Activated CD4-positive, CD25-positive, alpha-beta regulatory T cell treated with anti-CD3 and anti-CD28 coated beads, Interleukin-2, amount 50 U/mL, for 24 hours (primary cell): ENCODE measurements around the gene ZFAND3.

Source experiments
- ATAC-seq, 2 donors: fragments of 150-1000 bp; cut with Tn5 transposase; one replicate each; pipeline ENCODE4 v1.10.0; 2021; ENCODE audit warnings: mild to moderate bottlenecking in 1 of 2, moderate library complexity in 1 of 2

The ZFAND3 gene

DNA sequence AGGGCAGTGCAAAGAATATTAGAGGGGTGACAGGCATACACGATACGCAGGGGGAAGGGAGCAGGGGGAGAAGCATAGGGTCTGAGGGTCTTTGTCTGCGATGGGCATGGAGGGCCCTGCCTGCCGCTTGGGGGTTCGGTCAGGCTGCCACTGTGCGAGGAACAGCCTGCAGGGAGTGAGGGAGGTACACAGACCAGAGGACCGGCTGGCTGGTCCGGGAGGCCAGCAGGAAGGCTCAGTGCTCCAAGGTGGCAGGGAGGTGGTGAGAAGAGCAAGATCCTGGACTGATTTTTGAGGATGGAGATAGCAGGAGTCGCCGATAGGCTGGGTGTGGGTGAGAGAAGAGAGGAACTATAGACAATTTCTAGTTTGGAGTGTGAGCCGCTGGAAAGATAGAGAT is 338.4 kb downstream of the ZFAND3 start:
- no peak for ATAC-seq

DNA sequence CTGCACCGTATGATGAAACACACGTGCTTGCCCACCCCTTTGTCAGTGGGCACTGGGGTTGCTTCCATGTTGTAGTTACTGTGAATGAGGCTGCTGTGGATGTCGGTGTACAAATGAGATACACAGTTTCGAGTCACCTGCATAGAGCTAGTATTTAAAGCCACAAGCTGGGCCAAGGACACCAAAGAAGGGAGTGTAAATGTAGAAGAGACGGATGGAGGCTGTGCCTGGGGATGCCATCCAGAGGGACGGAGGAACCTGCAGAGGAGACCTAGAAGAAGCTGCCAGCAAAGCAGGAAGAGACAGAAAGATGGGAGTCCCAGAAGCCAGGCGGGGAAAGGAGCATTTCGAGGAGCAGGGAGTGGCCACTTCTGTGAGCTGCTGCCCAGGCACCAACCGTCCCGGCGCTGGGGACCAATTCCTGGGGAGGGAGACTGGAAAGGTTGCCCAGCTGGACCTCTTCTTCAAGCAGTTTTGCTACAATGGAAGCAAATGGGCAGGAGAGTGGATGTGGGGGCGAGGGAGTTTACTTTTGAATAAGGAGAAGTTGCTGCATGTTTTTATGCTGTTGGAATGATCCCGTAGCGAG is 339.3 kb downstream of the ZFAND3 start:
- ATAC-seq: no peak

DNA sequence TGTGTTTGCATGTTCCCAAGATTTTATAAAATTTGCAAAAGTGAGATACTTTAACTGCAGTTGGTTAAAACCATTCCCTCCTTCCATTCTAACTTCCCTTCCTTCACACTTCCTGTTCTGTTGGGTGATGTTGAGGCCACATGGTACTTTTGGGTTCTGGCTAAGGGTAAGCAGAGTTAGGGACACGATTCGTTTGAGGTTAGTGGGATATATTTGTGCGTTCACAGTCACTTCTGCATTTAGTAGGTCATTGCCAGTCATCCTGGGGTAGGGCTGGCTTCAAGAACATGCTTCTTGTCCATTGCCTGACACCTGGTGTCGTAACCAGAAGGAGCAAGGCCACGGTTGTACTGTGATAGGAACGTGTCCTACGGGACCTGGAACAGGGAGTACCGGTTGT is 340.1 kb downstream of the ZFAND3 start:
- ATAC-seq: no peak

DNA sequence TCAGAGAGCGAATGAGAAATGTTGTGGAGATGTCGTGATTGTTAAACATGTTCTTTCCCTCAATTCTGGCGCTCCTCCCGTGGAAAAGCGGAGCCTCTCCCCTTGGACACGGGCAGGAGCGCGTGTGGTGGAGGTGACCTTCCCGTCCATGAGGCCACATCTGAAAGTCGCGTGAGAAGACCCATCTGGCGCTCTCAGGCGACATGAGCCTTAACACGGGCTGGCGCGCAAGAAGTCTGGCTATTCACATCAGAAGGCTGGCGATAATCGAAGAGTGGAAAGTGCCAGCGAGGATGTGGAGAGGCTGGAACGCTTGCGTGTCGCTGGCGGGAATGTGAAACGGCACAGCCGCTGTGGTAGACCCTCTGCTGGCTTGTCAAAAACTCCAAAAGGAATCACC is 341.3 kb downstream of the ZFAND3 start:
- no peak for ATAC-seq

DNA sequence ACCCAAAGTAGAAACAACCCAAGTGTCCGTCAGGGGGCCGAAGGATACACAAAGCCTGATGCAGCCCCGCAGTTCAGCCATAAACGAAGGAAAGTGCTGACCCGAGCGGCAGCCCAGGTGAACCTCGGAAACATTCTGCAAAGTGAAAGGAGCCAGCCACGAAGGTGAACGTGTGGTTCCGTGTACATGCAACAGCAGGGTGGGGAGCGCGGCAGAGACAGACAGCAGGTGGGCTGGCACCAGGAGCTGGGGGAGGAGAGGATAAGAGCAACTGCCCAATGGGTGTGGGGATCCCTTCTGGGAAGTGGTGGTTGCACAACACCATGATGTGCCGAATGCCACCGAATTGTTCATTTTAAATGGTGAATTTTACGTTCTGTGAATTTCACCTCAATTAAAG is 341.8 kb downstream of the ZFAND3 start:
- ATAC-seq: no peak

DNA sequence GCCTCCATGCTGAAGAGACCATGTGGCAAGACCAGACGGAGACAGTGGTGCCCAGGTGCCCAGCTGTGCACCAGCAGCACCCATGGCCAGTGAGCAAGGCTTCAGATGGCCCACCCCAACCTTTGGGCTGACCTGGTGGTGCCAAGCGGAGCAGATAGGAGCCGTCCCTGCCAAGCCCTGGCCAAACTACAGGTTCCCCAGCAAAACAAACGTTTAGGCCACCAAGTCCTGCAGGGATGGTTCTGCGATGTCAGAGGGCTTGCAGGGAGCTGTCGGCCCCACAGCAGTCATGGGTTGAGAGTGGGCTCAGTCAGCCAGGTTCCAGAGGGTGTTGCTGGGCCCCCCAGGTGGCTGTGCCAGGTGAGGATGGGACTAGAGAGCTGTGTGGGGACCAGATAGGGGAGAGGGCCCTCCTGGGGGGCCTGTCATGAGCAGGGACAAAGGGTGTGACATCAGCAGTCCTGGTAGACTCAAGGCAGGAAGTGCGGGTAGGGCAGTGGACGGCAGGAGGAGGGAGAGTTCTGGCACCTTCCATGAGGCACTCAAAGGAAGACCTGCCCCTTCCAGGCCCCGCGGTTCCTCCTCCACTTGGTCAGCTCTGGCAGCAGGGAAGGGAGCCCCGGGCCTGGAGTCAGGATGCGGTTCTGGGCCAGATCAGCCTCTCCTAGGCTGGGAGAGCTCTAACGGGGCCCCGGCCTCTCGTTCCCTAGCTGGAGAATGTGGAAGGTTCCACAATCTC is 342.4 kb downstream of the ZFAND3 start:
- no peak for ATAC-seq

DNA sequence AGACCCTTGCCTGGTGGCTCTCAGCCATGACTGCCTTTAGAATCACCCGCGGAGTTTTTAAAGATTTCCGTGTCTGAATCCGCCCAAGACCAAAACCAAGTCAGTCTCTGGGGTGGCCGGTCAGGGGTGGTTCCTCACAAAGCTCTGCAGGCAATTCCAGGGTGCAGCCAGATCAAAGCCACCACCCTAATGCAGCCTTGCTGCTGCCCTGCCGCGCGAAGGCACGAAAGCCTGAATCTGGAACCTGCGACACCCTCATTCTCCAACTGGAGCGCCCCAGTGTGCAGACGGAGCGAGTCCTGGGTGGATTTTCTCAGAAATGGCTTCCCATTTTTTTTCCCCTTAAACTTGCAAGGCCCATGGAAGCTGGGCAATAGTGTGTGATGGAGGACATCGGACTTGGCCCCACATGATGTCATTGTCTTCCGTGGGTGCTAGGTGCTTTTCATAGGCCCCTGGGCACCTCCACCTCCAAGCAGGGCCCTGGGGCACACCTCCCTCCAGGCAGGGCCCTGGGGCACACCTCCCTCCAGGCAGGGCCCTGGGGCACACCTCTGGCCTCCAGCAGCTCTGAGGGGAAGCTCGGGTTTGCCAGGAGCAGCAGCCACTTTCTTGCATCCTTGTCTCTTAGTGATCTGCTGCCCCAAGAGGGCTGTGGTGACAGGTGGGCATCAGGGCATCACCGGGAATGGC is 343.1 kb downstream of the ZFAND3 start:
- ATAC-seq: no peak

DNA sequence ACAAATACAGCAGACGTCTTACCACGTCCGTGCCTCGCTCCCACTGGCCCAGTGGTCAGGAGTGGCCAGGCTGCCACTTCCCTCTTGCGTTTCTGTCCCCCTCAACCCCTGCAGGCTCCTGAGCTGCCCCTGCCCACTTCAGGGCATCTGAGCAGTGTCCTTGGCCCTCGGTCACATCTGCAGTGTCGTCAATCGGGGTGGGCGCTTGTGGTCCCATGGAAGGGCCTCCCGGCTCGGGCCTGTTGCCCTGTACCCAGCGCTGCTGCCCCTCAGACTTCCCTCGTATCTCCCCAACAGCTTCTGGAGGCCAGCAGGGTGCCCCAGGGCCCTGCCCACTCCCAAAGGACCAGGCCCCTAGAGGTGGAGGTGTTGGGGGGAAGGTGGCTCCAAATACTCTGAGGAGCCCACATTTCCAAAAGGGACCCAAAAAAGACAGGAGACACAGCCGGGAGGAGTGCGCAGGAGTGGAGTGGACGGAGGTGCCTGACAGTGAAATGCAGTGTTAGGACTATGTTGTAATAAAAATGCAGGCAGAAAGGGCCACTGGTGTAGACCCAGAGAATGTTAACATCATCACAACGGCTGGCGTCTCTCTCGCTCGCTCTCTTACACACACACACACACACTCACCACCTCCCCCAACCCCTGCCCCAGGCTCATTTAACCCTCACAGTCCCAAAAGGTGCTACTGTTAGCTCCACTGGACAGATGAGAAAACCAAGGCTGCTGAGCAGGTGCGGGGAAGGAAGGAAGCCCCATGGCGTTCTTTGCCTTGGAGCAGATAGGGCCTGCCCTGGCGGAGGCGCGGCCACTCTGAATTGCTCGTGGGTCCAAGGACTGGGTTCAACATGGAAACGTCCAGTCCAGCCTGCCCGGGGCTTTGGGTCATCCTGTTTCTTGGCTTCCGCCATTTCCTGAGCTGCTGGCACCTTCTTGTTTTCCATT is 343.9 kb downstream of the ZFAND3 start:
- ATAC-seq: no peak

DNA sequence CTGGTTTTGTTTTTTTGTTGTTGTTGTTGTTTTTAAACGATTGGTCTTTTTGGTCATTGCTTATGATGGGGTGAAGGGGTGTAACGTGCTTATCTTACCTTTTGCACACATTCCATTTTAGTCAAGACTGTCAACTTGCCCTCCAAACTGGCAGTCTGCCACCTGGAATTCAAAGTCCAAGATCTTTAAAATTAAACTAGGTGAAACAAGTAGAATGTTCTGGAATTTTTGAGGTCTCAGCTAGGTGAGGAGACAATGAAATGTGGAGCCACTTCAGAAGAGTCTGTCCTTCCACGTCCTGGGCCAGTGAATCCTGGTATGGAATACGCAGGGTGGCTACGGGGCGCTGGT is 344.6 kb downstream of the ZFAND3 start:
- ATAC-seq: no peak

DNA sequence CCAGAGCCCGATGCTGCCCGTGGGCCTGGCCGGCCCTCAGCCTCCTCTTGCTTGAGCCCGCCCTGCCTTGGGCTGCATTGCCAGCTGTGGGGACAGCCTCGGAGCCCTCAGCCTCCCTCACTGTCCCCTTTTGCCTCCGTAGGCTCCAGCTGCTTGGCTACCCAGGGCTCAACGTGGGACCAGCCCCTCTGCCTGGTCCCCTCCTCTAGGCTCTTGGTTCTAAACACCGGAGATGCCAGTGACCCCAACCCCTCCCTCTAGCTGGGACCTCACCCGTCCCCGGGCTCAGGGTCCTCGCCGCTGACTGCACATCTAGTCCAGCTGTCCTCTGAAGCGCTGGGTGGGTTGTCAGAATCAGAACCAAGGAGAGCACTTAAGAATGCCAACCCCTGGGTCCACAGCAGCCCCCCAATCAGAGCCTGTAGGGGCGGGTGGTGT is 345.2 kb downstream of the ZFAND3 start:
- ATAC-seq: no peak

DNA sequence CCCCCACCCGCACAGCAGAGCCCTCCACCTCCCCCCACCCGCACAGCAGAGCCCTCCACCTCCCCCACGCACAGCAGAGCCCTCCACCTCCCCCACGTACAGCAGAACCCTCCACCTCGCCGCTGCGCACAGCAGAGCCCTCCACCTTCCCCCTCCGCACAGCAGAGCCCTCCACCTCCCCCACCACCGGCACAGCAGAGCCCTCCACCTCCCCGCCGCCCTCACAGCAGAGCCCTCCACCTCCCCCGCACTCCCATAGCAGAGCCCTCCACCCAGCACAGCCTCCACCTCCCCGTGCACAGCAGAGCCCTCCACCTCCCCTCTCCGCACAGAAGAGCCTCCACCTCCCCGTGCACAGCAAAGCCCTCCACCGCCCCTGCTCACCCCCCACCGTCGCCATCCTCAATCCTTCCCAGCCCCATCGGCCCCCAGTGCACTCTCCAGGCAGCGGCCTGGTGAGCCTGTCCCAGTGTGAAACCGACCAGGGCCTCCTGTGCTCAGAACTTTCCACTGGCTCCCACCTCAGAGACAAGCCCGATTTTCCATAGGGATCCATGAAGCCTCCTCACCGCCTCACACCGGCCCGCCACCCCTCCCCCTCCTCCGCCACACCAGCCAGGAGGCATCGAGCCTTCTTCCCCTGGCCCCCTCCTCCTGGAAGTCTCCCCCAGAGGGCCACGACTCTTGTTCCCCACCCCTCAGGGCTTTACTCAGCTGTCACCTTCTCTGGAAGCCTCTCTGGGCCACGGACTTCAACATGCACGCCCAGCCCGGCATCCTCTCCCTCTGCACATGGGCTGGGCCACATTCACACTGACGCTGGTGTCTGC is 347.1 kb downstream of the ZFAND3 start:
- no peak for ATAC-seq

DNA sequence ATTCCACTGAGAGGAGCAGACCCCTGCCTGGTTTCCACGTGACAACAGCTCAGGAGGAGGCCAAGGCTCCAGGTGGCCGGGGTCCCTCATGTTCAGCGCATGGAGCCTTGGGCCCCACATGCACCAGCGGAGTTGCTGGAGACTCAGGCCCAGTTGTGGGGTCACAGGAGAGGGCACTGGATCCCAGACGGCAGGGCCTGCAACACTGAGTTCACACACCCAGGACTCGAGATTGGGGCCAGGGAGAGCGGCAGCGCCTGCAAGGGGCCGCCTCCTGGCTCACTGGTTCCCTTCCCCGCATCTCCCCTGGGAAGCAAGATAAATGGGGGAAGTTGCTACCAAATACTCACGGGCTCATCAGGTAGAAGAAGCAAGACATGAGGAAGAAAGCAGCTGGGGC is 348.1 kb downstream of the ZFAND3 start:
- ATAC-seq: no peak

DNA sequence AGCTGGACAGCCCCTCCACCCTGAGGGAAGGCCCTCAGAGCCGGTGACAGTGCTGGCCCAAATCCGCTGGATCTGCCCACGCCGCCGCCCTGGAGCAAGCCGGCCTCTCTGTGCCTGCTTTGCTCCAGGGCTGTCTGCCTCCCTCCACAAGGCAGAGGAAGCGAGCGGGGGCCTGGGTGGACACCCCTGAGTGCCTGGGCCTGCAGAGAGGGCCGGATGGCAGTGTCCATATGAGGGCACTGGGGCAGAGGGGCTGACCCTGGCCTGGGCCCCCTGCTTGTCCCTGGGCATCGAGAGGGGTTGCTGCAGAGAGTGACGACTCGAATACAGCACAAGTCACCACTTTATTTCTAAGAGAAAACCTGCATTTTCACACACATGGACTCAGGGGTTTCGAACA is 348.6 kb downstream of the ZFAND3 start:
- ATAC-seq: no peak

DNA sequence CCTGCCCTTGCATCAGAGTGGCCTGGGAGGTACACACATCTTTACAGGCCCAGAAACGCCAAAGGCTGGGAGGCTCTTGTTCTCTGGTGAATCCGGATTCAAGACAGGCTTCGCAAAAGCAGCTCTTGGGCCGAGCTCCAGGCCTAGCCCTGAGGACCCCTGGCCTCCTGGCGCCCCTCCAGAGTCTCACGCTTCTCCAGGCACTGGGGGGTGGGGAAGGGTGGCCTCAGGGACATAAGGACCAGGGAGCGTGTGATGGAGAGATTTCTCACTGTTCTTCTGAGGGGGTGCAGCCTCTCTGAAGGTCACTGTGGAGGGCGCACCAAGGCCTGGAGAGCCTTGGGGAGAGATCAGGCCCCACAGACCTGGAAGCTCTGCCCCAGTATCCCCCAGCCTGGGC is 349.2 kb downstream of the ZFAND3 start:
- no peak for ATAC-seq

DNA sequence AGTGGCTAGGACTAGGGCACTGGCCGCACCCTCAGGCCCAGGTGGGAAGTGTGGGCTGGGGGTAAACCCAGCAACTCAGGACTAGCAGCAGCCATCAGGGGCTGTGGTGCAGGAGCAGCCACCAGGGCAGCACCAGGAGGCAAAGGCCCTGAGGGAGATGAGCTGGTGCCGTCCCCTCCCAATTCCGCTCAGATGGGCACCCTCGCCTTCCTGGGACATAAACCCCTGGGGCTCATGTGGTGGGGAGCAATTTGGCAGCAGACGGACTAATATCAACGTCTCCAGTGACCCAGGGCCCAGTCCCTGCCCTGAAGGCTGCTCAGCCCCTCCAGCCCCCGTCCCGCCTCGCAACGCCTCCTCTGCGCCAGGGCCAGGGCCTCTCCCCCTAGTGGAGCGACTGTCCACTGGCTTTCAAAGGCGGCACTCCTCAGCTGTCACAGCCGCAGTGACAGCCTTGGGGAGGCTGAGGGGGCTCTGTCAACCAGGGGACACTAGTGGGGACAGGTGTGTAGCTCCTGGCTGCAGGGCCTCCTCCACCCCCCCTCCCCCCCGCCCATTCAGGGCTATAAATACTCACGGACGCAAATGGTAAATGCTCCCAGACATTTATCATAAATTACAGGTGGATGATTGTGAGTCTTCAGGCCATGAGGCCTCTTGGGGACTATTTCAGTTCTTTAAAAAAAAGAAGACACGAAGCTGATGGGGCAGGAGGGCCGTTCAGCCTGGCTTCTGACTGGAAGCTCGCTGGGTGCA is 349.9 kb downstream of the ZFAND3 start:
- ATAC-seq: no peak

DNA sequence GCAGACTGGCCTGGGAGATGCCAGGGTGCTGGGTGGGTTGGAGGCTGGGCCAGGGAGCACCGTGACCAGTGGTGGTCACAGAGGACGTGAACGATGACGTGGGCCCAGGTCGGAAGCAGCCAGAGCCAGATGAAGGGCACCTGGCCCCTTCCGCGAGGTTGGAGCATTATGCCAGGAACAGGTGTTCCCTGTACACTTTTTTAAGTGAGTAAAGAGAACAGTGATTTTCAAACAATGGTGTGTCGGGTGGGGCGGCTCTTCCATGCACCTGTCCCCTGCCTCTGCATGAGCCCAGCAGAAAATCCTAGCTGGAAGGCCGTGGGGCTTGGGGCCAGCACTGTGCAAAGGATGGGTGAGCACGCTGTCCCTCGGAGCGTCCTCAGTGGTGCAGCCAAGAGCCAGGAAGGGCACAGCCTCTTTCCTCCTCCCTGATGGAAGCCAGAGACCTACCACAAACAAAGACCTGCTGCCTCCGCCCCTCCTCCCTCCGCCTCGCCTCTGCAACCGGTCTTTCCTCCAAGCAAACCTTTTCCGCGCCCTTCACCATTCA is 350.5 kb downstream of the ZFAND3 start:
- ATAC-seq: no peak

DNA sequence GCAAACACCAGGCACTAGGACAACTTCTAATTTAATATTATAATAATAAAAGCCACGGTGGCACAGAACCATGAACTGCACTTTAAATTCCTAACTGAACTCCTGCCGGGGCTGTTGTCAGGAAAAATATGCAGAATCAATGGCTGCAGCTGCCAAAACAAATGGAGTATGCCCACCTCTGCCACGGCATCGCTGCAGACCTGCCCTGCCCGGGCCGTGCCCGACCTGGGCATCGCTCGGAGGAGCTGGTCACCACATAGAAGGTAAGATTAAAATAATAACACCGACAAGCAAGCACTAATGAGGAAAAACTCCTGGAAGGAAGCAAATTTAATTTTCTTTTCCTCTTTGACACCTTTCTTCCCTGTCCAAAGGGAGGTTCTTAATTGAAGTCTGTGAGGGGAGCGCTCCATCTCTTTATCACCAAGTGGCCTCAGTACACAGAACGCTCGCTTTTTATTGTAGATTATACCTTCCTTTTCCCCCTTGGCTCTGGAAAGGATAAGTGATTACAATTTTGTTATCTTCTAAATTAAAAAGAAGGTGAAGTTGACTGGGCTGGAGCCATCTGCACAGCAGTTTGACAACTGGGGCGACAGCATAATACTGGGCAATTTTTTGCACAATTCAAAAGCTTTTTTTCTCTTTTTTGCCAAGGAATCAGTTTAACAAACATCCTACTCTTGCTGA is 351.3 kb downstream of the ZFAND3 start:
- no peak for ATAC-seq

DNA sequence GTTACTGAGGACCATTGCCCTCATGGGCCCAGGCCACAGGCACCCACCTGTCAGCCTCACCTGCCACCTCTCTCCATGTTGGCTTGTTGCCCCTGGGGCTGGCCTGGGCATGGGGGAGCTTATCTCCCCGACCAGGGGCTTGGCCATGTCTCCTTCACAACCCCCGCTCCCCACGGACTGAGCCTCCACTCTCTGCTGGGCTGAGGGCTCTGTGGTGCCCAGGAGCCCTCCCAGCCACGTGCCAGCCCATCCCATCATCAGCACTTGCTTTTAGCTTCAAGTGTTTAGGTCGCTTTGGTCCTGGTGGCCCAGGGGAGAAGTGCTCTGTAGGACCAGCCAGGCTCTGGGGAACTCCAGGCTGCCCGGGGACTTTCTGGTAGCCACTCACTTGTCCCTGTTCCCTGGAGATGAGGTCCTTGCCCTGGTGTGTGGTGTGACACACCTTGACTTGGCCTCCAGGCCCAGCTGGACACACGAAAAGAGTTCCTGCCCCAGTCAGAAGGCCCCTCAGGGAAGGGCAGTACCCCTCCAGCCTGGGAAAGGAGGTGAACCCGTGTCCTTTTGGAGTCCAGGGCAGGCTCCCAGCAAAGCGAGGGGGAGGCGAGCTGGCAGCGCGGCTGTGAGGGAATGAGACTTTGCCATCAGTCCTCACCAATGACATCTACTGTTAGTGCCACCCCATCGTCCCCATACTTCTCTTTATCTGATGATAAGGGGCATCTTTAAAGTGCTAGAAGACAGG is 352.6 kb downstream of the ZFAND3 start:
- ATAC-seq: peak in 1 of 2 donors; percentile 20

DNA sequence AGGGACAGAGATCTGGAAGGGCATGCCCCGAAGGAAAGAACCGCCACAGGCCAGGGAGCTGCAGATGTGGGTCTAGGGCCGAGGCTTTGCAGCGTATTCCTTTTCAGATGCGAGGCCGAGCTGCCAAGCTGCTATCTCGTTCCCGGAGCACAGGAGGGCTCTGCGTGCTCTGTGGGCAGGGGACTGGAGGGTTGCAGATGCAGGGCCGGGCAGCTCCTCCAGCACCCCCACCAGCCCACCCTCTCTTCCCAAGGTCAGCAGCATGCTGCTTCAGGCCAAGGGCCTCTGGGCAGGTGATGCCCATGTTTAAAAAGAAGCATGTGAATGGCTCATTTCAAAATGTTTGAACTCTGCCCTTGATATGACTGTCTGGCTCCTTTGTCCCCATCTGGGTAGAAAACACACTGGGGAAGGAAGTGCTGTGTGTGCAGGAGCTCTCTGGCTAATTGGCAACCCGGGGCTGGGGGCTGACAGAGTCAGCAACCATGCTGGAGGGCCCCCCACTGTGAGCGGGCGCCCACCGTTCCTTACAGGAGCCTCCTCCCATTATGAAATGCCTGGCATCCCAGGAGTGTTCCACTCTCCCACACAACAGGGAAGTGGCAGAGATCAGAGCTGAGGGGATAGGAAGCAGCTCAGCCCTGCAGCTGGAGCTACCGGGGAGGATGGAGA is 353.3 kb downstream of the ZFAND3 start:
- ATAC-seq: no peak
